HepG2 (cell line): ENCODE results near the gene ZFP37. TPM values are rescaled to one million over a fixed set of nuclear protein-coding genes. Genes with fewer than 3 reads are reported as not detected.
A peak's percentile ranks its signal among the peaks of the same experiment; 100 is the strongest.

ENCODE experiments used
- ATF4 ChIP-seq, 2 experiments: fragments of 450-650 bp in 1 of 2; sonication (generic) in 1 of 2; formaldehyde crosslinking; IDR thresholded peaks; 2 replicates each; pipeline versions ENCODE4 v1.5.0 to v1.8.0; 2020 to 2022; ENCODE audit warnings: mild to moderate bottlenecking in 1 of 2, missing genetic modification reagents in 1 of 2
- ELF1 ChIP-seq: sonication (generic); formaldehyde crosslinking; IDR thresholded peaks from 2 replicates; pipeline ENCODE4 v1.4.0; 2020; ENCODE audit warnings: missing genetic modification reagents
- FOXA3 ChIP-seq: IDR thresholded peaks from 2 replicates; pipeline ENCODE4 v1.6.1; 2016; ENCODE audit warnings: missing genetic modification reagents, missing compliant biosample characterization
- HOXA5 ChIP-seq: sonication (generic); formaldehyde crosslinking; IDR thresholded peaks from 2 replicates; pipeline ENCODE4 v1.4.0; 2020; ENCODE audit warnings: missing genetic modification reagents
- KMT2B ChIP-seq: IDR thresholded peaks from 2 replicates; pipeline ENCODE4 v1.6.1; 2016; ENCODE audit warnings: missing genetic modification reagents, missing compliant biosample characterization
- MYC ChIP-seq: sonication (generic); formaldehyde crosslinking; IDR thresholded peaks from 2 replicates; pipeline ENCODE4 v1.9.0; 2021; ENCODE audit warnings: missing genetic modification reagents, borderline replicate concordance
- RFX5 ChIP-seq: IDR thresholded peaks from 2 replicates; pipeline ENCODE4 v1.6.1; 2011; ENCODE audit warnings: low read depth, low read length, improper control_type of control experiment
- SMAD3 ChIP-seq: sonication (generic); formaldehyde crosslinking; IDR thresholded peaks from 2 replicates; pipeline ENCODE4 v1.4.0; 2020; ENCODE audit warnings: missing genetic modification reagents
- SMC3 ChIP-seq: IDR thresholded peaks from 2 replicates; pipeline ENCODE4 v1.6.1; 2011; ENCODE audit warnings: low read length, improper control_type of control experiment
- TRAFD1 ChIP-seq: sonication (generic); formaldehyde crosslinking; IDR thresholded peaks from 2 replicates; pipeline ENCODE4 v1.5.1; 2020; ENCODE audit warnings: missing genetic modification reagents, mild to moderate bottlenecking, borderline replicate concordance
- ZNF225 ChIP-seq: sonication (generic); formaldehyde crosslinking; IDR thresholded peaks from 2 replicates; pipeline ENCODE4 v1.4.0; 2020; ENCODE audit warnings: mild to moderate bottlenecking, missing genetic modification reagents
- ZNF33B ChIP-seq: sonication (generic); formaldehyde crosslinking; IDR thresholded peaks from 2 replicates; pipeline ENCODE4 v1.5.1; 2020; ENCODE audit warnings: mild to moderate bottlenecking, missing genetic modification reagents
- ZNF572 ChIP-seq: sonication (generic); formaldehyde crosslinking; IDR thresholded peaks from 2 replicates; pipeline ENCODE4 v1.5.1; 2020; ENCODE audit warnings: mild to moderate bottlenecking, missing genetic modification reagents
- ZNF737 ChIP-seq: sonication (generic); formaldehyde crosslinking; IDR thresholded peaks from 2 replicates; pipeline ENCODE4 v1.5.0; 2020; ENCODE audit warnings: missing genetic modification reagents, mild to moderate bottlenecking, borderline replicate concordance
- polyA plus RNA-seq, 8 experiments: library from polyadenylated mRNA; depleted of rRNA in 3 of 8; stranded (reverse) in 7 of 8; unstranded in 1 of 8; fragments of >200 nt; fragmentation: Illumina TruSeq in 4 of 8; extraction: Trizol in 4 of 8; gene quantifications; 2 replicates each; pipeline versions ENCODE4 v1.2.1 to v1.2.3, GENCODE V29; 2011 to 2016; ENCODE audit warnings: low read depth in 4 of 8, missing spikeins in 1 of 8, mixed read lengths in 1 of 8; ENCODE audit not compliant: insufficient read depth in 1 of 8
- total RNA-seq, 5 experiments: library from RNA; depleted of rRNA; stranded (reverse); fragments of >200 nt; fragmentation: Illumina TruSeq; extraction: Trizol; gene quantifications; 2 replicates each; pipeline ENCODE4 v1.2.3, GENCODE V29; 2016; ENCODE audit warnings: low read depth in 1 of 5
- TF ChIP-seq, protein P1 (sequence below): IDR thresholded peaks from 2 replicates; pipeline ENCODE4 v1.6.1; 2016; ENCODE audit warnings: low read depth, borderline replicate concordance
- TF ChIP-seq, protein P2 (sequence below): sonication (generic); formaldehyde crosslinking; IDR thresholded peaks from 2 replicates; pipeline ENCODE4 v1.4.0; 2020; ENCODE audit warnings: mild to moderate bottlenecking, low read depth, missing genetic modification reagents
- TF ChIP-seq, protein P3 (sequence below): IDR thresholded peaks from 2 replicates; pipeline ENCODE4 v1.6.1; 2012; ENCODE audit warnings: low read length, improper control_type of control experiment

The ZFP37 gene
- total and polyA plus RNA-seq, 2 of the 13 experiments (the other 11 are each of a cell fraction or from before 2014, with no cell fraction given), result 1.1 to 3.7 TPM

DNA sequence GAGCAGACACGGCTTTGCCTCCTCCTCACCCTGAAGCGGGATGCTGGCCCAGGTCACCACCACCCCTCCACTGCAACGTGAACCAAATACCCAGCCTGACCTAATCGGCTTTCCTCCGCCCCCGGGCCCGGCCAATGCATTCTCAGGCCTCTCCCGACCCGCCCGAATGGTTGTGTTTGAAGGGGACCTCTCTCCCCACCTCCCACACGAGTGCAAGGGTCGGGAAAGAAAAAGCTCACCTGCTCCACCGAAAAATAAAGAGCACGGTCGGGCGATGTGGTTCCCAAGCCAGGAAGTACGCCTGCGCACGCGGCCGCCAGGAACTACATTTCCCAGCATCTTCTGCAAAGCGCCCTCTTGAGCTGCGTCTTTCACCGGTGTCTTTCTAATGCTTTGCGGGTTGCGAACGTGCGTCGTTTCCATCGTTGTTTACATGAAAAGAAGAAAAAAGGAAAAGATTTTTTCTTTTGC is 44.6 kb downstream of the ZFP37 start, which contains the start of gene ZNF883 (continued):
- peak; percentile 57 for TF ChIP-seq FOXA3 (CRISPR knock-in tag)
- TF ChIP-seq MYC (CRISPR knock-in tag), result peak; percentile 69; the same call in 1 of the 2 replicates
- no peak for TF ChIP-seq TRAFD1 (CRISPR knock-in tag)
- no peak for TF ChIP-seq RFX5
- TF ChIP-seq ATF4 (CRISPR knock-in tag; IDR thresholded peaks at IDR 0.05), result no peak
- TF ChIP-seq ELF1, result peak; percentile 89
- TF ChIP-seq ZNF737 (CRISPR knock-in tag), result no peak
- no peak for TF ChIP-seq ZNF225 (CRISPR knock-in tag)
- TF ChIP-seq, protein P1, sequence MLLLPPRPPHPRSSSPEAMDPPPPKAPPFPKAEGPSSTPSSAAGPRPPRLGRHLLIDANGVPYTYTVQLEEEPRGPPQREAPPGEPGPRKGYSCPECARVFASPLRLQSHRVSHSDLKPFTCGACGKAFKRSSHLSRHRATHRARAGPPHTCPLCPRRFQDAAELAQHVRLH (CRISPR knock-in tag), result 0 out of 2 replicates have a peak, but pooled peaks have one; percentile 49
- no peak for TF ChIP-seq SMC3
- TF ChIP-seq, protein P2, sequence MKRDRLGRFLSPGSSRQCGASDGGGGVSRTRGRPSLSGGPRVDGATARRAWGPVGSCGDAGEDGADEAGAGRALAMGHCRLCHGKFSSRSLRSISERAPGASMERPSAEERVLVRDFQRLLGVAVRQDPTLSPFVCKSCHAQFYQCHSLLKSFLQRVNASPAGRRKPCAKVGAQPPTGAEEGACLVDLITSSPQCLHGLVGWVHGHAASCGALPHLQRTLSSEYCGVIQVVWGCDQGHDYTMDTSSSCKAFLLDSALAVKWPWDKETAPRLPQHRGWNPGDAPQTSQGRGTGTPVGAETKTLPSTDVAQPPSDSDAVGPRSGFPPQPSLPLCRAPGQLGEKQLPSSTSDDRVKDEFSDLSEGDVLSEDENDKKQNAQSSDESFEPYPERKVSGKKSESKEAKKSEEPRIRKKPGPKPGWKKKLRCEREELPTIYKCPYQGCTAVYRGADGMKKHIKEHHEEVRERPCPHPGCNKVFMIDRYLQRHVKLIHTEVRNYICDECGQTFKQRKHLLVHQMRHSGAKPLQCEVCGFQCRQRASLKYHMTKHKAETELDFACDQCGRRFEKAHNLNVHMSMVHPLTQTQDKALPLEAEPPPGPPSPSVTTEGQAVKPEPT (CRISPR knock-in tag), result 0 out of 2 replicates have a peak, but pooled peaks have one; percentile 44
- TF ChIP-seq, protein P3, sequence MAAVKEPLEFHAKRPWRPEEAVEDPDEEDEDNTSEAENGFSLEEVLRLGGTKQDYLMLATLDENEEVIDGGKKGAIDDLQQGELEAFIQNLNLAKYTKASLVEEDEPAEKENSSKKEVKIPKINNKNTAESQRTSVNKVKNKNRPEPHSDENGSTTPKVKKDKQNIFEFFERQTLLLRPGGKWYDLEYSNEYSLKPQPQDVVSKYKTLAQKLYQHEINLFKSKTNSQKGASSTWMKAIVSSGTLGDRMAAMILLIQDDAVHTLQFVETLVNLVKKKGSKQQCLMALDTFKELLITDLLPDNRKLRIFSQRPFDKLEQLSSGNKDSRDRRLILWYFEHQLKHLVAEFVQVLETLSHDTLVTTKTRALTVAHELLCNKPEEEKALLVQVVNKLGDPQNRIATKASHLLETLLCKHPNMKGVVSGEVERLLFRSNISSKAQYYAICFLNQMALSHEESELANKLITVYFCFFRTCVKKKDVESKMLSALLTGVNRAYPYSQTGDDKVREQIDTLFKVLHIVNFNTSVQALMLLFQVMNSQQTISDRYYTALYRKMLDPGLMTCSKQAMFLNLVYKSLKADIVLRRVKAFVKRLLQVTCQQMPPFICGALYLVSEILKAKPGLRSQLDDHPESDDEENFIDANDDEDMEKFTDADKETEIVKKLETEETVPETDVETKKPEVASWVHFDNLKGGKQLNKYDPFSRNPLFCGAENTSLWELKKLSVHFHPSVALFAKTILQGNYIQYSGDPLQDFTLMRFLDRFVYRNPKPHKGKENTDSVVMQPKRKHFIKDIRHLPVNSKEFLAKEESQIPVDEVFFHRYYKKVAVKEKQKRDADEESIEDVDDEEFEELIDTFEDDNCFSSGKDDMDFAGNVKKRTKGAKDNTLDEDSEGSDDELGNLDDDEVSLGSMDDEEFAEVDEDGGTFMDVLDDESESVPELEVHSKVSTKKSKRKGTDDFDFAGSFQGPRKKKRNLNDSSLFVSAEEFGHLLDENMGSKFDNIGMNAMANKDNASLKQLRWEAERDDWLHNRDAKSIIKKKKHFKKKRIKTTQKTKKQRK, result no peak
- TF ChIP-seq SMAD3, result peak; percentile 49; the same call in 1 of the 2 replicates
- no peak for TF ChIP-seq HOXA5 (CRISPR knock-in tag)
- peak; percentile 78; the same call in 1 of the 2 replicates for TF ChIP-seq KMT2B (CRISPR knock-in tag)
- peak; percentile 44; the same call in 1 of the 2 replicates for TF ChIP-seq ZNF33B
- no peak for TF ChIP-seq ZNF572 (CRISPR knock-in tag)
